MM.1S (cell line): ENCODE data around the gene CEP19.

Source experiments
- DNase-seq: peaks from one replicate; pipeline ENCODE4 v3.0.0-alpha.2; 2015
- H2AFZ ChIP-seq: fragments of 300-600 bp; sonication (generic); 2 replicates; pipeline ENCODE4 v1.6.0; 2016; ENCODE audit warnings: antibody characterized with exemption, low read length
- H3F3A ChIP-seq: fragments of 300-600 bp; sonication (generic); 2 replicates; pipeline ENCODE4 v1.6.1; 2016; ENCODE audit warnings: mild to moderate bottlenecking, antibody characterized with exemption, low read length, moderate library complexity, mixed read lengths; ENCODE audit not compliant: insufficient read depth
- H3K27ac ChIP-seq: fragments of 300-600 bp; sonication (generic); 2 replicates; pipeline ENCODE4 v1.5.1; 2016; ENCODE audit warnings: mild to moderate bottlenecking, low read length
- H3K27me3 ChIP-seq: fragments of 300-600 bp; sonication (generic); replicated peaks from 2 replicates; pipeline ENCODE4 v1.6.0; 2016; ENCODE audit warnings: low read length; ENCODE audit not compliant: insufficient read depth
- H3K36me3 ChIP-seq: fragments of 300-600 bp; sonication (generic); replicated peaks from 2 replicates; pipeline ENCODE4 v1.6.1; 2016; ENCODE audit warnings: mild to moderate bottlenecking, low read length, mixed read lengths; ENCODE audit not compliant: insufficient read depth
- H3K4me1 ChIP-seq: fragments of 300-600 bp; sonication (generic); 2 replicates; pipeline ENCODE4 v1.6.1; 2016; ENCODE audit warnings: low read length, mixed read lengths
- H3K4me2 ChIP-seq: fragments of 300-600 bp; sonication (generic); 2 replicates; pipeline ENCODE4 v1.6.0; 2016; ENCODE audit warnings: low read depth, low read length
- H3K4me3 ChIP-seq: fragments of 300-600 bp; sonication (generic); 2 replicates; pipeline ENCODE4 v1.5.1; 2016; ENCODE audit warnings: low read length, mixed read lengths
- H3K79me2 ChIP-seq: fragments of 300-600 bp; sonication (generic); 2 replicates; pipeline ENCODE4 v1.6.1; 2016; ENCODE audit warnings: mixed run types, low read length, mixed read lengths
- H3K9ac ChIP-seq: fragments of 300-600 bp; sonication (generic); 2 replicates; pipeline ENCODE4 v1.6.1; 2016; ENCODE audit warnings: low read length, mixed read lengths
- H3K9me2 ChIP-seq: fragments of 300-600 bp; sonication (generic); replicated peaks from 2 replicates; pipeline ENCODE4 v1.6.1; 2016; ENCODE audit warnings: mild to moderate bottlenecking, low read length, mixed read lengths; ENCODE audit not compliant: insufficient read depth
- H3K9me3 ChIP-seq: fragments of 300-600 bp; sonication (generic); replicated peaks from 2 replicates; pipeline ENCODE4 v1.6.1; 2016; ENCODE audit warnings: mild to moderate bottlenecking, low read length, mixed read lengths; ENCODE audit not compliant: insufficient read depth
- H4K20me1 ChIP-seq: fragments of 300-600 bp; sonication (generic); 2 replicates; pipeline ENCODE4 v1.6.1; 2016; ENCODE audit warnings: mild to moderate bottlenecking, low read length, moderate library complexity, mixed read lengths; ENCODE audit not compliant: insufficient read depth
- EZH2 ChIP-seq: fragments of 300-600 bp; sonication (generic); optimal IDR thresholded peaks from 2 replicates; pipeline ENCODE3; 2017; ENCODE audit warnings: low read depth, mild to moderate bottlenecking, antibody characterized with exemption, low read length, mixed read lengths
- EZH2phosphoT487 ChIP-seq: fragments of 300-600 bp; sonication (generic); IDR thresholded peaks from 2 replicates; pipeline ENCODE4 v1.6.1; 2018; ENCODE audit warnings: antibody characterized with exemption, low read length
- TF ChIP-seq, protein P1 (sequence below): fragments of 300-600 bp; sonication (generic); IDR thresholded peaks from 2 replicates; pipeline ENCODE4 v1.5.1; 2016; ENCODE audit warnings: antibody characterized with exemption, low read length, mixed read lengths

The CEP19 gene

GRCh38 chr3:196741249-196741889, 29.3 kb upstream of the CEP19 start:
- H3K9me2 ChIP-seq = no peaks in the 10 kb centered on the region
- peak overlapping the region; percentile 82; the same call in 1 of the 2 replicates for H3K27ac ChIP-seq
- peaks cover 20% of the 10 kb centered on the region for H3F3A ChIP-seq
- H2AFZ ChIP-seq = 0 out of 2 replicates have a peak overlapping the region, but pooled peaks have one; percentile 1
- H4K20me1 ChIP-seq = peaks cover 14% of the 10 kb centered on the region; the same call in 1 of the 2 replicates
- H3K4me2 ChIP-seq = peak overlapping the region; percentile 87
- peak overlapping the region; percentile 82 for H3K4me3 ChIP-seq
- H3K9me3 ChIP-seq = no peaks in the 10 kb centered on the region
- H3K4me1 ChIP-seq = peaks cover 7% of the 10 kb centered on the region
- DNase-seq = no peak
- no peaks in the 10 kb centered on the region for H3K36me3 ChIP-seq
- TF ChIP-seq EZH2 = no peak
- peak overlapping the region; percentile 88 for H3K9ac ChIP-seq
- H3K79me2 ChIP-seq = peaks cover 65% of the 10 kb centered on the region
- no peaks in the 10 kb centered on the region for H3K27me3 ChIP-seq

- peaks cover 20% of the 10 kb centered on the region for H3F3A ChIP-seq
- H3K27me3 ChIP-seq = no peaks in the 10 kb centered on the region
- peaks cover 14% of the 10 kb centered on the region; the same call in 1 of the 2 replicates for H4K20me1 ChIP-seq
- peak; percentile 54 for DNase-seq
- H3K36me3 ChIP-seq = no peaks in the 10 kb centered on the region
- no peak for TF ChIP-seq EZH2
- TF ChIP-seq EZH2phosphoT487 = no peak
- TF ChIP-seq, protein P1, sequence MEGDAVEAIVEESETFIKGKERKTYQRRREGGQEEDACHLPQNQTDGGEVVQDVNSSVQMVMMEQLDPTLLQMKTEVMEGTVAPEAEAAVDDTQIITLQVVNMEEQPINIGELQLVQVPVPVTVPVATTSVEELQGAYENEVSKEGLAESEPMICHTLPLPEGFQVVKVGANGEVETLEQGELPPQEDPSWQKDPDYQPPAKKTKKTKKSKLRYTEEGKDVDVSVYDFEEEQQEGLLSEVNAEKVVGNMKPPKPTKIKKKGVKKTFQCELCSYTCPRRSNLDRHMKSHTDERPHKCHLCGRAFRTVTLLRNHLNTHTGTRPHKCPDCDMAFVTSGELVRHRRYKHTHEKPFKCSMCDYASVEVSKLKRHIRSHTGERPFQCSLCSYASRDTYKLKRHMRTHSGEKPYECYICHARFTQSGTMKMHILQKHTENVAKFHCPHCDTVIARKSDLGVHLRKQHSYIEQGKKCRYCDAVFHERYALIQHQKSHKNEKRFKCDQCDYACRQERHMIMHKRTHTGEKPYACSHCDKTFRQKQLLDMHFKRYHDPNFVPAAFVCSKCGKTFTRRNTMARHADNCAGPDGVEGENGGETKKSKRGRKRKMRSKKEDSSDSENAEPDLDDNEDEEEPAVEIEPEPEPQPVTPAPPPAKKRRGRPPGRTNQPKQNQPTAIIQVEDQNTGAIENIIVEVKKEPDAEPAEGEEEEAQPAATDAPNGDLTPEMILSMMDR = no peak
- peak overlapping the region; percentile 87 for H3K4me2 ChIP-seq
- H2AFZ ChIP-seq = peak overlapping the region; percentile 61
- H3K79me2 ChIP-seq = peaks cover 58% of the 10 kb centered on the region
- no peaks in the 10 kb centered on the region for H3K9me3 ChIP-seq
- no peaks in the 10 kb centered on the region for H3K9me2 ChIP-seq
- H3K4me3 ChIP-seq = peak overlapping the region; percentile 82
- peak overlapping the region; percentile 88 for H3K9ac ChIP-seq
- H3K27ac ChIP-seq = peak overlapping the region; percentile 82
- H3K4me1 ChIP-seq = peaks cover 7% of the 10 kb centered on the region
Measured at GRCh38 chr3:196740481-196741248, 28.6 kb upstream of the CEP19 start.

- Histone ChIP-seq H3K9me2 (no peaks in the 10 kb centered on the region), H3K79me2 (peaks cover 50% of the 10 kb centered on the region), H3K4me1 (peaks cover 7% of the 10 kb centered on the region), H3K27me3 (no peaks in the 10 kb centered on the region), H3K27ac (peak within 1 kb of the TSS; percentile 82), H3K9ac (peak within 1 kb of the TSS; percentile 88), H3F3A (peaks cover 20% of the 10 kb centered on the region), H3K4me3 (peak within 1 kb of the TSS; percentile 82), H4K20me1 (peaks cover 14% of the 10 kb centered on the region; the same call in 1 of the 2 replicates), H3K36me3 (no peaks in the 10 kb centered on the region), H3K9me3 (no peaks in the 10 kb centered on the region), H2AFZ (peak within 1 kb of the TSS; percentile 61), H3K4me2 (peak within 1 kb of the TSS; percentile 87)
- TF ChIP-seq EZH2 (no peak), EZH2phosphoT487 (no peak)
- TF ChIP-seq, protein P1 = no peak
- DNase-seq = peak; percentile 96
Measured at GRCh38 chr3:196739671-196740480, 27.8 kb upstream of the CEP19 start, which contains the start of gene PAK2. Gene PAK2, plus strand, starts transcription at chr3:196739857. Its CDS starts 42,790 bp downstream, at chr3:196782647.
